PC-9 (cell line): Measurements from ENCODE around the gene VAV2.

Experiments
- CTCF ChIP-seq: fragments of 200-600 bp; sonication (generic); conservative IDR thresholded peaks from 2 replicates; pipeline ENCODE4 v1.6.1; 2017; ENCODE audit warnings: mixed run types, antibody characterized with exemption, mild to moderate bottlenecking, moderate library complexity
- EZH2 ChIP-seq: fragments of 200-600 bp; sonication (generic); IDR thresholded peaks from 2 replicates; pipeline ENCODE4 v1.8.0; 2017; ENCODE audit warnings: antibody characterized with exemption, low read depth

DNA sequence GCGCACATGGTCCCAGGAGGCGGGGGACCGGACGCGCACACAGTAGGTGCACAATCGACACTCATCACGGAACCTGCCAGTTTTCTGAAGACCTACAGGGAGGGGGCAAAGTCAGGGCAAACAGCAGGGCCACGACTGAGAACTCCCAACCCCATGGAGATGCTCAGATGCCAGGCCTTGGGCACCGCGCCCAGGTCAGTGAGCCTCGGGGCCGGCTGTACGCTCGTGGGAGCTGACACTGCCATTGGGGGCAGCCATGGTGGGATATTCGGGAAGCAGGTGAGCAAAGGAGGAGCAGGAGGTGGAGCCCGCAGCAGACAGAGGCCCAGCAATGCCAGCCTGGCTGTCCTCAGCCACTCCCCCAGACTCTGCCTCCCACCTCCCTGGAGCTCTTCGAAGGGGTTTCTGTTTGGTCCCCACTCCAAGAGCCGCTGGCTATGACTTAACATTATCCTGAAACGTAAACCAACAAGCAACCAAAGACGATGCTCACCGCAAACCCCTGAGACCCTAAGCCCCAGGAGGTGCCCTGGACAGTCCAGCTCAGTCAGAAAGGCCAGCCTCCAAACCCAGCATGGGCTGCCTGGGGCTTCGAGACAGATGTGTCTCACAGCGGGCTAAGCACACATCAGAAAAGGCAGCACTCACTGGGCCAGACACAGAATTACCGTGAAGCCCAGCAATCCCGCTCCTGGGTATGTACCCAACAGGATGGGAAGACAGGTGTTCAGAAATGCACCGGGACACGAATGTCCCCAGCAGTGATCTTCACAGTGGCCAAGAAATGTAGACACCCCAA lies 78.4 kb downstream of the VAV2 start:
- TF ChIP-seq EZH2 = no peak
- no peak for TF ChIP-seq CTCF
